K562 (cell line): Measurements from ENCODE around the gene DHX32. TPM values are rescaled to one million over a fixed set of nuclear protein-coding genes. Genes with fewer than 3 reads are reported as not detected.

Experiments
- HNRNPLL ChIP-seq: fragments of 200-400 bp; formaldehyde crosslinking; IDR thresholded peaks from 2 replicates; pipeline ENCODE4 v1.6.1; 2017; ENCODE audit warnings: low read length, low read depth, mild to moderate bottlenecking; ENCODE audit not compliant: poor library complexity, severe bottlenecking
- NR1H2 ChIP-seq: sonication (generic); formaldehyde crosslinking; IDR thresholded peaks from 2 replicates; pipeline ENCODE4 v1.4.0; 2020; ENCODE audit warnings: mild to moderate bottlenecking, missing genetic modification reagents
- polyA plus RNA-seq, 8 experiments: library from polyadenylated mRNA; depleted of rRNA in 4 of 8; stranded (reverse) in 5 of 8; unstranded in 3 of 8; fragments of >200 nt; fragmentation: Nextera tagmentation in 2 of 8; fragmentation: Illumina TruSeq in 1 of 8; extraction: Ambion mirVana in 2 of 8; extraction: Trizol in 1 of 8; gene quantifications; 2 replicates each; pipeline versions ENCODE4 v1.2.1 to v1.2.3, GENCODE V29; 2011 to 2014; ENCODE audit warnings: inconsistent platforms in 1 of 8, missing spikeins in 1 of 8
- total RNA-seq, 7 experiments: library from RNA; depleted of rRNA in 6 of 7; stranded (reverse); fragments of >200 nt in 6 of 7; fragmentation: Illumina TruSeq in 2 of 7; extraction: Trizol in 2 of 7; gene quantifications; 2 replicates each; pipeline versions ENCODE4 v1.2.1 to v1.2.3, GENCODE V29; 2011 to 2021; ENCODE audit warnings: low replicate concordance in 1 of 7
- TF ChIP-seq, protein P1 (sequence below): fragments of 250-450 bp; sonication (Bioruptor Pico); IDR thresholded peaks from 2 replicates; pipeline ENCODE4 v1.5.0; 2022; ENCODE audit warnings: mild to moderate bottlenecking
- TF ChIP-seq, protein P2 (sequence below): sonication (generic); formaldehyde crosslinking; IDR thresholded peaks from 2 replicates; pipeline ENCODE4 v1.8.1; 2023; ENCODE audit warnings: mild to moderate bottlenecking, missing genetic modification reagents
- TF ChIP-seq, protein P3 (sequence below): fragments of 250-450 bp; sonication (Bioruptor Pico); IDR thresholded peaks from 2 replicates; pipeline ENCODE4 v1.9.0; 2021; ENCODE audit warnings: mild to moderate bottlenecking, inconsistent platforms

DHX32 gene
- total and polyA plus RNA-seq, 9 of the 15 experiments (the other 6 are each of a cell fraction or from before 2014, with no cell fraction given), result 5.8 to 23.5 (median 17.5) TPM

DNA sequence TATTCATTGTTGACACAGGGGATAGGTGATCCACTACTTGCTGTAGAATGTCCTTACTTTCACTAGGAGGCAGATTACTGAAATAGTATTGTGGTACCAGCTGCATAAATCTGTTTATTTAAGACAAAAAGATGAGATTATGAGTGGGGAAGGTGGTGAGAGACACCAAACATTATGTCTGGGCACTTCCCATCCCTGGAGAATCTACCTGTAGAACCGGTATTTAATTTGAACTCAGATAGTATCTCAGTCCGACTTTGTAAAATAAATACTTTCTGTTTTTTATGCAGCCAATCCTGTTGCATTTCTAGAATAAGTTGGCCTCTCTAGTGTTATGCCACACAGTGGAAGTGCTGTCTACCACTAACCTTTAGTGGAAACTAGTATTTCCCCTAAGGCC lies 44.3 kb downstream of the DHX32 start (continued):
- TF ChIP-seq HNRNPLL (no peak), NR1H2 (CRISPR knock-in tag) (no peak)
- TF ChIP-seq, protein P1, sequence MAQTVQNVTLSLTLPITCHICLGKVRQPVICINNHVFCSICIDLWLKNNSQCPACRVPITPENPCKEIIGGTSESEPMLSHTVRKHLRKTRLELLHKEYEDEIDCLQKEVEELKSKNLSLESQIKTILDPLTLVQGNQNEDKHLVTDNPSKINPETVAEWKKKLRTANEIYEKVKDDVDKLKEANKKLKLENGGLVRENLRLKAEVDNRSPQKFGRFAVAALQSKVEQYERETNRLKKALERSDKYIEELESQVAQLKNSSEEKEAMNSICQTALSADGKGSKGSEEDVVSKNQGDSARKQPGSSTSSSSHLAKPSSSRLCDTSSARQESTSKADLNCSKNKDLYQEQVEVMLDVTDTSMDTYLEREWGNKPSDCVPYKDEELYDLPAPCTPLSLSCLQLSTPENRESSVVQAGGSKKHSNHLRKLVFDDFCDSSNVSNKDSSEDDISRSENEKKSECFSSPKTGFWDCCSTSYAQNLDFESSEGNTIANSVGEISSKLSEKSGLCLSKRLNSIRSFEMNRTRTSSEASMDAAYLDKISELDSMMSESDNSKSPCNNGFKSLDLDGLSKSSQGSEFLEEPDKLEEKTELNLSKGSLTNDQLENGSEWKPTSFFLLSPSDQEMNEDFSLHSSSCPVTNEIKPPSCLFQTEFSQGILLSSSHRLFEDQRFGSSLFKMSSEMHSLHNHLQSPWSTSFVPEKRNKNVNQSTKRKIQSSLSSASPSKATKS (CRISPR knock-in tag), result no peak
- TF ChIP-seq, protein P2, sequence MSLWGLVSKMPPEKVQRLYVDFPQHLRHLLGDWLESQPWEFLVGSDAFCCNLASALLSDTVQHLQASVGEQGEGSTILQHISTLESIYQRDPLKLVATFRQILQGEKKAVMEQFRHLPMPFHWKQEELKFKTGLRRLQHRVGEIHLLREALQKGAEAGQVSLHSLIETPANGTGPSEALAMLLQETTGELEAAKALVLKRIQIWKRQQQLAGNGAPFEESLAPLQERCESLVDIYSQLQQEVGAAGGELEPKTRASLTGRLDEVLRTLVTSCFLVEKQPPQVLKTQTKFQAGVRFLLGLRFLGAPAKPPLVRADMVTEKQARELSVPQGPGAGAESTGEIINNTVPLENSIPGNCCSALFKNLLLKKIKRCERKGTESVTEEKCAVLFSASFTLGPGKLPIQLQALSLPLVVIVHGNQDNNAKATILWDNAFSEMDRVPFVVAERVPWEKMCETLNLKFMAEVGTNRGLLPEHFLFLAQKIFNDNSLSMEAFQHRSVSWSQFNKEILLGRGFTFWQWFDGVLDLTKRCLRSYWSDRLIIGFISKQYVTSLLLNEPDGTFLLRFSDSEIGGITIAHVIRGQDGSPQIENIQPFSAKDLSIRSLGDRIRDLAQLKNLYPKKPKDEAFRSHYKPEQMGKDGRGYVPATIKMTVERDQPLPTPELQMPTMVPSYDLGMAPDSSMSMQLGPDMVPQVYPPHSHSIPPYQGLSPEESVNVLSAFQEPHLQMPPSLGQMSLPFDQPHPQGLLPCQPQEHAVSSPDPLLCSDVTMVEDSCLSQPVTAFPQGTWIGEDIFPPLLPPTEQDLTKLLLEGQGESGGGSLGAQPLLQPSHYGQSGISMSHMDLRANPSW (CRISPR knock-in tag), result no peak
- TF ChIP-seq, protein P3, sequence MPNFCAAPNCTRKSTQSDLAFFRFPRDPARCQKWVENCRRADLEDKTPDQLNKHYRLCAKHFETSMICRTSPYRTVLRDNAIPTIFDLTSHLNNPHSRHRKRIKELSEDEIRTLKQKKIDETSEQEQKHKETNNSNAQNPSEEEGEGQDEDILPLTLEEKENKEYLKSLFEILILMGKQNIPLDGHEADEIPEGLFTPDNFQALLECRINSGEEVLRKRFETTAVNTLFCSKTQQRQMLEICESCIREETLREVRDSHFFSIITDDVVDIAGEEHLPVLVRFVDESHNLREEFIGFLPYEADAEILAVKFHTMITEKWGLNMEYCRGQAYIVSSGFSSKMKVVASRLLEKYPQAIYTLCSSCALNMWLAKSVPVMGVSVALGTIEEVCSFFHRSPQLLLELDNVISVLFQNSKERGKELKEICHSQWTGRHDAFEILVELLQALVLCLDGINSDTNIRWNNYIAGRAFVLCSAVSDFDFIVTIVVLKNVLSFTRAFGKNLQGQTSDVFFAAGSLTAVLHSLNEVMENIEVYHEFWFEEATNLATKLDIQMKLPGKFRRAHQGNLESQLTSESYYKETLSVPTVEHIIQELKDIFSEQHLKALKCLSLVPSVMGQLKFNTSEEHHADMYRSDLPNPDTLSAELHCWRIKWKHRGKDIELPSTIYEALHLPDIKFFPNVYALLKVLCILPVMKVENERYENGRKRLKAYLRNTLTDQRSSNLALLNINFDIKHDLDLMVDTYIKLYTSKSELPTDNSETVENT (CRISPR knock-in tag), result no peak
